Astrocyte of the cerebellum (primary cell): ENCODE results near the gene MTX3.

Source experiments
- DNase-seq: peaks from one replicate; pipeline ENCODE4 v3.0.0-alpha.2; 2011; ENCODE audit warnings: low read depth
- H3K4me3 ChIP-seq: 2 replicates; pipeline ENCODE4 v1.5.1; 2011; ENCODE audit warnings: mild to moderate bottlenecking, low read depth, low read length, moderate library complexity
- CTCF ChIP-seq: IDR thresholded peaks from 2 replicates; pipeline ENCODE4 v1.5.1; 2012; ENCODE audit warnings: low read length, low read depth, moderate library complexity, mild to moderate bottlenecking; ENCODE audit errors: missing control alignments
- in situ Hi-C: cut with HindIII; loops from 2 replicates; pipeline ENCODE4 v1.10.0; 2017; ENCODE audit warnings: low sequenced_read_pairs

MTX3 gene

DNA sequence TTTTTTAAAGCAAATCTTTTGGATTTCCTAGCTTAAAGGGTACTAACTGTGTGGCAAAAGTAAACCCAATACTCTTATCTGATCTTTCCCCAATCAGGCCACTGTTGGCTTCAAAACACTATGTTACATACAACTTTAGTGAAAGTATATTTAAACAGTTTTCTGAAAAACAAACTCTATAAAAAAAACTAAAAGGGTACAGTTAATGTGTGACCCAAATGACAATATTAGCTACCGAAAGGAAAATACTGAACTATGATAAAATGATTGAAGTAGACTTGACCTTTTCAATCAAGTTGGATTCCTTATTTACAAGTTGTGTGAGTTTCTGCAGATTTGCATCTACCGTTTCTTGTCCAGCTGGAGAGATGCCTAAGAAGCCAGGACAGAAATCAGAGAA lies 5.8 kb downstream of the MTX3 start:
- DNase-seq, result no peak
- in situ Hi-C loops, result no loop called here
- TF ChIP-seq CTCF, result no peak
- H3K4me3 ChIP-seq, result no peak overlapping the region

GRCh38 chr5:79984363-79984762 lies 6.7 kb downstream of the MTX3 start:
- no peak overlapping the region for H3K4me3 ChIP-seq
- in situ Hi-C loops, result no loop called here
- DNase-seq, result no peak
- TF ChIP-seq CTCF, result no peak

GRCh38 chr5:79983618-79984017 lies 7.4 kb downstream of the MTX3 start:
- no peak for DNase-seq
- no peak overlapping the region for H3K4me3 ChIP-seq
- no peak for TF ChIP-seq CTCF
- in situ Hi-C loops, result no loop called here

DNA sequence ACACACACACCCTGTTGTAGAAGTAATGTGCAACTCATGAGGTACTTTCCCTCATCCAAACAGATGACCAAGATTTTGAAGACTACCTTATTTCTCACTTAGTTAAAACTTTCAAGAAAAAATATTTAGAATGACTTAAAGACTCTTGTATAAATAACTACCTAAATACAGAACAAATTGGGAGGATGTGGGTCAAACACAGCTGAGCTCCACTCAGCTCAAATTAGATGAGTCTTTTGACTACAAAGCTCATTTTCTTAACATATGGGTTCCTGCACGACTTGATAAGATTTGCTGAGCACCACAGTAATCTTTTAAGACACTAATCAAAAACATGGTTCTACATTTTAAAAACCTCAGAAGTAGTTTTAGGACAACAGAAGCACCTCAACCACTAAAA lies 8.9 kb downstream of the MTX3 start:
- DNase-seq, result no peak
- H3K4me3 ChIP-seq, result no peak overlapping the region
- no peak for TF ChIP-seq CTCF
- in situ Hi-C loops, result no loop called here

- no peak for TF ChIP-seq CTCF
- H3K4me3 ChIP-seq, result no peak overlapping the region
- DNase-seq, result no peak
- in situ Hi-C loops, result no loop called here
Observed at GRCh38 chr5:79976759-79977515, 14.1 kb downstream of the MTX3 start.

DNA sequence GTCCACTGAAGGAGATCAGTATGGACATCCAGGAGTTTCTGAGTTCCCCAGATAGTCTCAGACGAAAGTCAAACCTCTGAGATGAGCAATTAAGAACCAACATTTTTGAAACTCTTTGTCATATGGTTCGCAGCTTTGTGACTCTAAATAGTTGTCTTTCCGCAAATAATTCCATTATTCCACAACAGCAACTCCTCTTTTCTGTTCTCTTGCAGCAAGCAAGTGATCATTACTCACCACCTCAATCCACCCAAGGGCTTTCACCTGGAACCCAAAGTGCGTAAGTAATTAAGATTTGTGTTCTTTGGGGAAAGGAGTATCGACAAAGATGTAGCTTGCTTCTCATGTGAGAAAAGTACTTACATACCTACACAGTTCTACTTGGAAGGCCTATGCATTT lies 15.6 kb downstream of the MTX3 start:
- DNase-seq, result no peak
- H3K4me3 ChIP-seq, result no peak overlapping the region
- in situ Hi-C loops, result no loop called here
- TF ChIP-seq CTCF, result no peak

DNA sequence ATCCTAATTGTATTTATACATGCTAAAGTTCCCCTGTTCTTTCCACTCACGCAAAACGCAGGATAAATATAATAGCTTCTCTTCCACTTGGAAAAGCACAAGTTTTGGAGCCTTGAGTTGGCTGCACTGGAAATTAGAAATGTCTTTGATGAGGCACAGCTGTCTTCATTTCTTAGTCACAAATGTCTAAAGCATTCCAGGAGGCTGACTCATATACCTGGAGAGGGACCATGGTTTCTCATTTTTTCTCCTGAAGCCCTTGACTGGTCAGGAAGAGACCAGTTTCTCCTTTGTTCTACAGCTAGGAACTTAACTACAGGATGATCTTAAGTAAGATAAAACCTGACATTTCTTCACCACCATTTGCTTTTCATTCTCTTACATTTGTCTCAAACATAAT lies 16.2 kb downstream of the MTX3 start:
- TF ChIP-seq CTCF, result no peak
- peak; percentile 11 for DNase-seq
- H3K4me3 ChIP-seq, result no peak overlapping the region
- in situ Hi-C loops, result no loop called here
